H54 (cell line): Measurements from ENCODE around the gene VPS33B.
A peak's percentile ranks its signal among the peaks of the same experiment; 100 is the strongest.

Experiments used
- DNase-seq: peaks from one replicate; pipeline ENCODE4 v3.0.0; 2011; ENCODE audit warnings: low spot score, mixed read lengths; ENCODE audit not compliant: insufficient read length
- FAIRE-seq: peaks from 3 replicates; lab custom pipeline; 2011; peaks lifted over from hg19 to GRCh38; lab: Jason Lieb, UNC
- POLR2A ChIP-seq: IDR thresholded peaks from 2 replicates; pipeline ENCODE4 v1.6.1; 2011; ENCODE audit warnings: low read depth, mild to moderate bottlenecking, low read length

The VPS33B gene

GRCh38 chr15:90955624-90956273, 66.6 kb downstream of the VPS33B start:
- no peak for TF ChIP-seq POLR2A
- no peak for FAIRE-seq
- no peak for DNase-seq

- no peak for FAIRE-seq
- TF ChIP-seq POLR2A = peak; percentile 49
- DNase-seq = peak; percentile 88
Measured at GRCh38 chr15:90954712-90955623, 67.4 kb downstream of the VPS33B start, which contains the start of gene RCCD1. Gene RCCD1, plus strand, starts transcription at chr15:90954884. Its CDS starts 1,851 bp downstream, at chr15:90956735.

GRCh38 chr15:90953947-90954711, 68.3 kb downstream of the VPS33B start:
- no peak for DNase-seq
- no peak for FAIRE-seq
- TF ChIP-seq POLR2A = no peak

GRCh38 chr15:90952901-90953677, 69.3 kb downstream of the VPS33B start:
- no peak for DNase-seq
- no peak for FAIRE-seq
- TF ChIP-seq POLR2A = no peak

- no peak for FAIRE-seq
- TF ChIP-seq POLR2A = no peak
- no peak for DNase-seq
Measured at GRCh38 chr15:90950676-90951075, 71.7 kb downstream of the VPS33B start.

GRCh38 chr15:90949979-90950675, 72.3 kb downstream of the VPS33B start:
- DNase-seq (no peak), FAIRE-seq (no peak)
- no peak for TF ChIP-seq POLR2A
